Measurements from ENCODE around the gene TRIM26. TPM values are rescaled to one million over a fixed set of nuclear protein-coding genes. Genes with fewer than 3 reads are reported as not detected.

The TRIM26 gene
- total and polyA plus RNA-seq, 2 of the 13 experiments (the other 11 are each of a cell fraction or from before 2014, with no cell fraction given), result 27.1 to 38.7 TPM

DNA sequence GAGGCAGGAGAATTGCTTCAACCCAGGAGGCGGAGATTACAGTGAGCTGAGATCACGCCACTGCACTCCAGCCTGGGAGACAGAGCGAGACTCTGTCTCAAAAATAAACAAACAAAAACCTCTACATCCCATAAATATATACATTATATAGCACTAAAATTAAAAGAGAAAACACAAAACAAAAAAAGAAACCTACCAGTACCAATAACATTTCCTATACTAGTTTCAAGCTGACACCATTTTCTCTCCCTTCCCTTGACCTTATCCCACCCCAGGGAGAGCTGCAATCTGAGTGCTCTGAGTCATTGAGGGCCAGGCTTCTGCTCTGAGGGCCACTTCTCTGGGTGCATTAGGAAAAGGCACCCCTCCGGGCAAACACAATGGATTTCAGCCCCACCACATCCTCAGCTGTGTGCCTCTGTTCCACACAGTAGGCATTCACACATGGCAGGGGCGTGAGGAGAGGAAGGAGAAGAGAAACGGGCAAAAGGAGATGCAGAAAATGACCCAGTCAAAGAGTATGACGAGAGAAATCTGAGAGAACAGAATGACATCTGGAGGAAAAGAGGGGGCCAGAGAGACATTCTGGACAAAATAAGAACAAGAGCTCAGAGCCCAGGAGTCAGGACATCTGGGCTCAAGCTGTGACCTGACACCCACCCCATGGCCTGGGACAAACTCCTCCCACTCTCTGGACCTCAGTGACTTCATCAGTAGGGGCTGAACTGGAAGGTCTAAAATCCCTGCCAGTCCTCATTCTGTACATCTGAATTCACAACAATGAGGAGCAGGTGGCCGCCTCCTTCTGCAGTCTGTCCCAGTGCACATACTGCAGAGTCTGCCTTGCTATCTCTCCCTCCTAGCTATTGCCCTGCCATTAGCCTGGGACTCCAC is 18.2 kb downstream of the TRIM26 start:
- H3K27me3 ChIP-seq (ENCODE audit: control insufficient read depth in 1 of 2, insufficient read depth in 2 of 2, low read length in 2 of 2), result no peaks in the 10 kb centered on the region
- no peak overlapping the region for H2AFZ ChIP-seq (ENCODE audit: low read length)
- no peak overlapping the region for H3K9ac ChIP-seq (ENCODE audit: insufficient read depth, low read depth, low read length)
- H3K36me3 ChIP-seq (replicated peaks in 1 of 2; ENCODE audit: control insufficient read depth in 1 of 2, insufficient read depth in 2 of 2, low read length in 2 of 2), result peaks cover 48 to 78% of the 10 kb centered on the region in 2 experiments
- BruUV-seq (replicated peaks), result no TSS peak
- H4K20me1 ChIP-seq (ENCODE audit: insufficient read depth, low read length), result no peaks in the 10 kb centered on the region
- no peaks in the 10 kb centered on the region for H3K9me3 ChIP-seq (ENCODE audit: low read length)
- in situ Hi-C loops (cut with HindIII; ENCODE audit: extremely low pct_ligation_motif_present, low pct_unique_long_range_greater_than_20kb) (no loop called here), intact Hi-C loops (cut with micrococcal nuclease; ENCODE audit: unreplicated experiment) (no loop called here)
- peaks cover under 1% of the 10 kb centered on the region for H3K4me1 ChIP-seq (ENCODE audit: insufficient read depth, low read length)
- ChIA-PET CTCF (ENCODE audit: low intra/inter-chr PET ratio, low total read pairs) (no interaction called here), POLR2A (interaction anchor here (1.1 to 1.6 kb wide), 2 partner anchors 12 kb away, joined by 5 to 8 read pairs; no protein-coding TSS in a partner anchor)
- no peaks in the 10 kb centered on the region for H3K79me2 ChIP-seq (ENCODE audit: insufficient read depth, low read length)
- WGBS (ENCODE audit: low lambda C conversion rate), result 99% methylated on average over 8 of the region's 8 CpGs
- H3K4me2 ChIP-seq (ENCODE audit: low read depth, low read length), result no peak overlapping the region
- no peak for TF ChIP-seq SMC3 (IDR thresholded peaks at IDR 0.05; ENCODE audit: low read length)
- TF ChIP-seq ZSCAN22 (CRISPR knock-in tag; IDR thresholded peaks at IDR 0.05), result no peak
- TF ChIP-seq ZBTB14 (CRISPR knock-in tag; IDR thresholded peaks at IDR 0.05), result no peak
- no peak for TF ChIP-seq KDM4B (CRISPR knock-in tag; IDR thresholded peaks at IDR 0.05)
- no peak for TF ChIP-seq HDAC1 (CRISPR knock-in tag; IDR thresholded peaks at IDR 0.05)
- no peak for TF ChIP-seq HOXA7 (CRISPR knock-in tag; IDR thresholded peaks at IDR 0.05)
- no peak for FAIRE-seq
- no peak overlapping the region for H3K27ac ChIP-seq (ENCODE audit: extremely low read length, insufficient read depth, low read length)
- no peak for DNase-seq (ENCODE audit: low spot score)
- no peak overlapping the region for H3K4me3 ChIP-seq (replicated peaks in 1 of 3; ENCODE audit: insufficient read depth in 1 of 3, low read depth in 2 of 3, low read length in 3 of 3)
- no peak; the same call in 1 of the 3 replicates for ATAC-seq

DNA sequence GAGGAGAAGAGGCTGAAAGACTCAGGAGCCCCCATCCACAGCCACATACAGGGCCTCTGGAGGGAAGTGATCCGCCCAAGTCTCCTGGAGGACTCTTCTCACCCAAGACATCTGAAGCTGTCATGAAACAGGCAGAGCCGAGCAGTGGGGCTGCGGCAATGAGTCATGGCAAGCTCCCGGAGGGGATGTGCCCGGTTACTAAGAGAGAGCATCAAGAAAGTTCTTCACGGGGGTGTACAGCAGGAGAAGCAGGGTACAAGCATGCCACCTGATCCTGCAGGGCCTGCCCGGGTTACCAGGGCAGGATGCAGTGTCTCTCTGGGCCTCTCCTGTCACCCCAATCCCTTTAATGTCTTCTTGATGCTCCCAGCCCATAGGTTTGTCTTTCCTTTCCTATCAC is 21.1 kb downstream of the TRIM26 start:
- Histone ChIP-seq H3K27ac (ENCODE audit: extremely low read length, insufficient read depth, low read length) (no peak overlapping the region), H3K4me1 (ENCODE audit: insufficient read depth, low read length) (no peaks in the 10 kb centered on the region), H3K27me3 (ENCODE audit: control insufficient read depth in 1 of 2, insufficient read depth in 2 of 2, low read length in 2 of 2) (no peaks in the 10 kb centered on the region), H2AFZ (ENCODE audit: low read length) (no peak overlapping the region), H3K36me3 (replicated peaks in 1 of 2; ENCODE audit: control insufficient read depth in 1 of 2, insufficient read depth in 2 of 2, low read length in 2 of 2) (peaks cover 43 to 80% of the 10 kb centered on the region in 2 experiments), H3K9ac (ENCODE audit: insufficient read depth, low read depth, low read length) (no peak overlapping the region), H3K79me2 (ENCODE audit: insufficient read depth, low read length) (no peaks in the 10 kb centered on the region), H3K9me3 (ENCODE audit: low read length) (no peaks in the 10 kb centered on the region), H3K4me3 (replicated peaks in 1 of 3; ENCODE audit: insufficient read depth in 1 of 3, low read depth in 2 of 3, low read length in 3 of 3) (no peak overlapping the region), H4K20me1 (ENCODE audit: insufficient read depth, low read length) (no peaks in the 10 kb centered on the region), H3K4me2 (ENCODE audit: low read depth, low read length) (no peak overlapping the region)
- TF ChIP-seq ZNF788 (CRISPR knock-in tag; IDR thresholded peaks at IDR 0.05; ENCODE audit: borderline replicate concordance), result no peak
- no peak for TF ChIP-seq THAP11 (CRISPR knock-in tag; IDR thresholded peaks at IDR 0.05)
- no peak for TF ChIP-seq ZFP37 (CRISPR knock-in tag; IDR thresholded peaks at IDR 0.05; ENCODE audit: borderline replicate concordance)
- no peak for TF ChIP-seq CEBPB (IDR thresholded peaks at IDR 0.05; ENCODE audit: borderline replicate concordance, low read depth, low read length)
- no peak for TF ChIP-seq ZNF10 (CRISPR knock-in tag; IDR thresholded peaks at IDR 0.05; ENCODE audit: borderline replicate concordance, low read depth)
- TF ChIP-seq ZNF777 (CRISPR knock-in tag; IDR thresholded peaks at IDR 0.05), result no peak
- no peak for TF ChIP-seq STAT5B (CRISPR knock-in tag; IDR thresholded peaks at IDR 0.05)
- TF ChIP-seq, protein P1, sequence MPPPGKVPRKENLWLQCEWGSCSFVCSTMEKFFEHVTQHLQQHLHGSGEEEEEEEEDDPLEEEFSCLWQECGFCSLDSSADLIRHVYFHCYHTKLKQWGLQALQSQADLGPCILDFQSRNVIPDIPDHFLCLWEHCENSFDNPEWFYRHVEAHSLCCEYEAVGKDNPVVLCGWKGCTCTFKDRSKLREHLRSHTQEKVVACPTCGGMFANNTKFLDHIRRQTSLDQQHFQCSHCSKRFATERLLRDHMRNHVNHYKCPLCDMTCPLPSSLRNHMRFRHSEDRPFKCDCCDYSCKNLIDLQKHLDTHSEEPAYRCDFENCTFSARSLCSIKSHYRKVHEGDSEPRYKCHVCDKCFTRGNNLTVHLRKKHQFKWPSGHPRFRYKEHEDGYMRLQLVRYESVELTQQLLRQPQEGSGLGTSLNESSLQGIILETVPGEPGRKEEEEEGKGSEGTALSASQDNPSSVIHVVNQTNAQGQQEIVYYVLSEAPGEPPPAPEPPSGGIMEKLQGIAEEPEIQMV (CRISPR knock-in tag; IDR thresholded peaks at IDR 0.05; ENCODE audit: low read depth), result no peak
- TF ChIP-seq ZNF263 (CRISPR knock-in tag; IDR thresholded peaks at IDR 0.05), result no peak
- no peak for TF ChIP-seq ZNF644 (CRISPR knock-in tag; IDR thresholded peaks at IDR 0.05; ENCODE audit: low read depth)
- CTCF ChIA-PET (ENCODE audit: low intra/inter-chr PET ratio, low total read pairs), result no interaction called here
- POLR2A ChIA-PET, result no interaction called here
- no peak for ATAC-seq
- FAIRE-seq, result no peak
- 95% methylated on average over 6 of the region's 7 CpGs for WGBS (ENCODE audit: low lambda C conversion rate)
- no TSS peak for BruUV-seq (replicated peaks)
- in situ Hi-C loops (cut with HindIII; ENCODE audit: extremely low pct_ligation_motif_present, low pct_unique_long_range_greater_than_20kb), result no loop called here
- no peak for DNase-seq (ENCODE audit: low spot score)
- intact Hi-C loops (cut with micrococcal nuclease; ENCODE audit: unreplicated experiment), result no loop called here
